ENCODE measurements around the gene CCDC157.

- TF ChIP-seq EZH2 (IDR thresholded peaks at IDR 0.05; ENCODE audit: borderline replicate concordance, insufficient read depth, low read length, poor library complexity, severe bottlenecking), result no peak
- TF ChIP-seq CTCF (IDR thresholded peaks at IDR 0.05; ENCODE audit: poor library complexity, severe bottlenecking), result no peak
- TF ChIP-seq POLR2AphosphoS5 (IDR thresholded peaks at IDR 0.05), result no peak
- TF ChIP-seq REST (IDR thresholded peaks at IDR 0.05; ENCODE audit: borderline replicate concordance), result peak; percentile 4
These were observed 68.5 kb downstream of the CCDC157 start for GRCh38 chr22:30425327-30425615.
